Lower lobe of right lung (tissue), 2 donors: ENCODE measurements around the gene PSKH1. TPM values are rescaled to one million over a fixed set of nuclear protein-coding genes. Genes with fewer than 3 reads are reported as not detected.
A peak's percentile ranks its signal among the peaks of the same experiment; 100 is the strongest.

Experiments
- ATAC-seq, 2 donors: fragments of 200-7000 bp; cut with Tn5 transposase; one replicate each; pipeline ENCODE4 v1.9.1; 2020 to 2022; ENCODE audit warnings: mild to moderate bottlenecking in 2 of 2, moderate library complexity in 2 of 2
- DNase-seq: peaks from one replicate; pipeline ENCODE4 v3.0.0-alpha.2; 2020
- H3K27ac ChIP-seq: fragments of 200-600 bp; one replicate; pipeline ENCODE4 v1.8.0; 2022
- H3K27me3 ChIP-seq: fragments of 200-600 bp; one replicate; pipeline ENCODE4 v1.8.0; 2022; ENCODE audit warnings: low read depth
- H3K36me3 ChIP-seq: fragments of 200-600 bp; one replicate; pipeline ENCODE4 v1.8.0; 2022; ENCODE audit warnings: mild to moderate bottlenecking
- H3K4me1 ChIP-seq: fragments of 200-600 bp; one replicate; pipeline ENCODE4 v1.8.0; 2022
- H3K4me3 ChIP-seq: fragments of 200-600 bp; one replicate; pipeline ENCODE4 v1.8.0; 2022; ENCODE audit warnings: mild to moderate bottlenecking
- H3K9me3 ChIP-seq: fragments of 200-600 bp; one replicate; pipeline ENCODE4 v1.8.0; 2022
- CTCF ChIP-seq: fragments of 200-600 bp; IDR thresholded peaks from one replicate; pipeline ENCODE4 v1.8.0; 2022; ENCODE audit warnings: antibody characterized with exemption, mild to moderate bottlenecking
- intact Hi-C: fragments of 100-400 bp; cut with DNase I; formaldehyde crosslinking; loops from one replicate; pipeline ENCODE4 v1.11.0; 2022
- long read RNA-seq: library from polyadenylated mRNA; unstranded; transcript quantifications from one replicate; pipeline ENCODE4 v2.0.0, GENCODE V29; 2021
- total RNA-seq: library from RNA; stranded (reverse); fragmentation: NEBNext Ultra II Directional; extraction: Animal tissue kit (Norgen Biotek cat#: 25700); gene quantifications from one replicate; pipeline ENCODE4 v1.2.1, GENCODE V29; 2021
- donor health status: DM: no; HTN: yes; CAD: no; lungs with severe emphysema.

Gene PSKH1
- total RNA-seq: 28.3 TPM
- long read RNA-seq, partial matches to known transcripts: 6 of 9 reads
- long read RNA-seq, other reads (novel, unspliced or antisense): 2 of 9 reads

DNA sequence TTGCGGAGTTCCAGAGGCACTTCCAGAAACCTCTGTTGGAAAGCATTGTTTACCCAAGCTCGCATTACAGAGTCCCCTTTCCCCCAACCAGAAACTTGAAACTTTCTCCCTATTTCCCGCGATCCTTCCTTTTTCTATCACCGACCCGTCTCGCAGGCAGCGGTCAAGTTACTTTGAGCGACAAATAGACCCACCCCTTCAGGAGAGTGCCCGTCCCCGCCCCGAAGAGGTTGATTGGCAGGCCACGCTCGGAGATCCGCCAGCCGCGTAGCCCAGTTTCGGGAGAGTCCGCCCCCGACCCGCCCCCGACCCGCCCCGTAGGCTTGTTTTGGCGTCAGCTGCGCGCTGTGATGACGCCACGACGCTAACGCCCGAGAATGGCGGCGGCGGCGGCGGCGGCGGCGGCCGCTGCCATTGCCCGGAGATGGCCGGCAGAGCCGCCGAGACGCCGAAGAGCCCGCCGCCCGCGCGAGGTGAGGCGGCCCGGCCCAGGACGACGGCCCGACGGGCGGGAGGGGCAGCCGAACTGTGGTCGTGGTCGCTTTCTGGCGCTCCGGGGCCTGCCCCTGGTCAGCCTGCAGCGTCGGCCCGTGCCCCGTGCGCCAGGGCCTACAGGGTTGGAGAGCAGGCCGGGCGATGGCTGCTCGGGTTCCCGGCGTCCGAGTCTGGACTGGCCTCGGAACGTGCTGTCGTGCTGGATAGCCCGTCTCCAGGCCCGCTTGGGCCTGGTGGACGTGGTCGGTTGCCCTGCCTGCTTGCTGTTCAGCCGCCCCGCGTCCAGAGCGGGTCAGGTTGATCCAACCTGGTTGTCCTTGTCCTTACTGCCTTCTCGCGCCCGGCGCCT, at the start of gene PSKH1:
PSKH1 (plus strand) TSS at position 356 of the 844 bp plus-strand sequence. CDS start 15,496 bp downstream, outside the sequence.
- peak within 1 kb of the TSS; percentile 97 for H3K27ac ChIP-seq
- H3K4me1 ChIP-seq: peaks cover 53% of the 10 kb centered on the region
- TF ChIP-seq CTCF: no peak
- no peaks in the 10 kb centered on the region for H3K36me3 ChIP-seq
- intact Hi-C loops: no loop called here
- H3K9me3 ChIP-seq: no peaks in the 10 kb centered on the region
- peak within 1 kb of the TSS; percentile 92 for H3K4me3 ChIP-seq
- no peaks in the 10 kb centered on the region for H3K27me3 ChIP-seq
- DNase-seq (peak; percentile 97), ATAC-seq (peak; percentile 98 to 99)

DNA sequence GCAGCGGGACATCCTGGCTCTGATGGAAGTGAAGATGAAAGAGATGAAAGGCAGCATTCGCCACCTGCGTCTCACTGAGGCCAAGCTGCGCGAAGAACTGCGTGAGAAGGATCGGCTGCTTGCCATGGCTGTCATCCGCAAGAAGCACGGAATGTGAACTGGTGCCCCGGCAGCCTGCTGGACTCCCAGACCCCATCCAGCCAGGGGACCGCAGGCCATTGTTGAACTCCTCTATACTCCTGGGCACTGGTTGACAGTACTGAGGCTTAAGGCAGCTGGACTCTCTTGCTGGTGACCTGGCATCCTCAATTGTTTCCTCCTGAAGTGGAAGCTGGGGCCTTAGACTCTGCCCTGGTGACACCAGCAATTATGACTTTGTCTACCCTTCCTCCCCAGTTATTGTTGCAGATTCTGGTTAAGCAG, 49.7 kb upstream of the PSKH1 start:
- H3K4me1 ChIP-seq: peaks cover 44% of the 10 kb centered on the region
- ATAC-seq: no peak
- no peaks in the 10 kb centered on the region for H3K27me3 ChIP-seq
- intact Hi-C loops: no loop called here
- no peak for TF ChIP-seq CTCF
- no peaks in the 10 kb centered on the region for H3K9me3 ChIP-seq
- peak overlapping the region; percentile 98 for H3K27ac ChIP-seq
- no peak for DNase-seq
- no peaks in the 10 kb centered on the region for H3K36me3 ChIP-seq
- peak overlapping the region; percentile 75 for H3K4me3 ChIP-seq

DNA sequence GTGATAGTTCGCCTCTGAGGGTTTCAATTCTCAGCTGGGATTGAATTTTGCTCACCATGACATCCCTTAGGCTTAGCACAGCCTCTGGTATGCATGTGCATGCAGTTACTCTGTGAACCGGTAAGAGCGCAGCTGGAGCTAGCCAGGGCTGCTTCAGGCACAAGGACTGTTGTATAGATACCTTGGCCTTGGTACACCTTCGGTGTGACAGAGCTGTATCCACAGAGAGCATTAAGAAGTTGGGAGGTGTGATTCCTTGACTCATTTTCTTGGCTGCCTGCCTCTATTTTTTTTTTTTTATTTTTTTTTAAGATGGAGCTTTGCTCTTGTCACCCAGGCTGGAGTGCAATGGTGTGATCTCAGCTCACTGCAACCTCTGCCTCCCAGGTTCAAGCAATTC, 48.6 kb upstream of the PSKH1 start:
- no peaks in the 10 kb centered on the region for H3K27me3 ChIP-seq
- H3K4me3 ChIP-seq: peak overlapping the region; percentile 75
- intact Hi-C loops: no loop called here
- H3K27ac ChIP-seq: no peak overlapping the region
- no peaks in the 10 kb centered on the region for H3K9me3 ChIP-seq
- TF ChIP-seq CTCF: no peak
- no peak for ATAC-seq
- DNase-seq: no peak
- no peaks in the 10 kb centered on the region for H3K36me3 ChIP-seq
- H3K4me1 ChIP-seq: peaks cover 49% of the 10 kb centered on the region

GRCh38 chr16:67845291-67846062, 47.6 kb upstream of the PSKH1 start:
- DNase-seq (no peak), ATAC-seq (no peak)
- Histone ChIP-seq H3K4me3 (peak overlapping the region; percentile 99), H3K4me1 (peaks cover 49% of the 10 kb centered on the region), H3K27ac (peak overlapping the region; percentile 92), H3K27me3 (no peaks in the 10 kb centered on the region), H3K36me3 (no peaks in the 10 kb centered on the region), H3K9me3 (no peaks in the 10 kb centered on the region)
- TF ChIP-seq CTCF: no peak
- intact Hi-C loops: no loop called here

DNA sequence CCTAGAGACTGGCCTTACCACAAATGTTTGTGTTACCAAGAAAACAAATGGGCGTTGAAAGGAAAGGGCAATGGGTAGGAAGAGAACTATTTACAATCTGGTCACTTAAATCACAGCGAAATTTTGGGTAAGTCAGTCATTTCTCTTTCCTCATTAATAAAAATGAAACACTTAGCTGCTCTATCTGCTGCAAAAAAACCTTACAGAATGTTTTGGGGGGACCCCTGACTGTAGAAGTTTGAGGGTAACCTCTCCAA, 47.1 kb upstream of the PSKH1 start:
- peak overlapping the region; percentile 92 for H3K27ac ChIP-seq
- no peak for ATAC-seq
- no peak for TF ChIP-seq CTCF
- no peaks in the 10 kb centered on the region for H3K27me3 ChIP-seq
- H3K4me3 ChIP-seq: peak overlapping the region; percentile 99
- H3K9me3 ChIP-seq: no peaks in the 10 kb centered on the region
- peaks cover 49% of the 10 kb centered on the region for H3K4me1 ChIP-seq
- H3K36me3 ChIP-seq: no peaks in the 10 kb centered on the region
- no peak for DNase-seq
- intact Hi-C loops: no loop called here
